Large intestine (tissue), 3 donors: ENCODE measurements around the gene VTCN1. TPM values are rescaled to one million over a fixed set of nuclear protein-coding genes. Genes with fewer than 3 reads are reported as not detected.

Experiments used
- DNase-seq, 2 donors: peaks; one replicate each; pipeline versions ENCODE4 v3.0.0 to v3.0.0-alpha.2; 2013
- H3K27ac ChIP-seq: one replicate; pipeline ENCODE4 v1.5.1; 2013; ENCODE audit warnings: low read length
- H3K27me3 ChIP-seq: 2 replicates; pipeline ENCODE4 v1.6.1; 2013; ENCODE audit warnings: low read length; ENCODE audit not compliant: control insufficient read depth, insufficient read depth
- H3K36me3 ChIP-seq: 2 replicates; pipeline ENCODE4 v1.6.1; 2013; ENCODE audit warnings: low read length; ENCODE audit not compliant: control insufficient read depth, insufficient read depth
- H3K4me1 ChIP-seq: one replicate; pipeline ENCODE4 v1.6.1; 2013; ENCODE audit warnings: low read length; ENCODE audit not compliant: control insufficient read depth, insufficient read depth
- H3K4me3 ChIP-seq: one replicate; pipeline ENCODE4 v1.5.1; 2013; ENCODE audit warnings: low read length
- H3K9me3 ChIP-seq: one replicate; pipeline ENCODE4 v1.6.1; 2013; ENCODE audit warnings: mild to moderate bottlenecking, low read depth, low read length, moderate library complexity; ENCODE audit not compliant: control insufficient read depth
- WGBS: methylation state at CpG from one replicate; pipeline ENCODE4 v1.1.5; 2013; ENCODE audit warnings: low lambda C conversion rate; ENCODE audit not compliant: insufficient coverage; 5-methylcytosine and 5-hydroxymethylcytosine counted together
- polyA plus RNA-seq: library from polyadenylated mRNA; unstranded; fragments of 120-200 nt; gene quantifications from one replicate; pipeline ENCODE4 v1.2.1, GENCODE V29; 2013

VTCN1 gene
- polyA plus RNA-seq, 1 donor: 0.04 TPM

DNA sequence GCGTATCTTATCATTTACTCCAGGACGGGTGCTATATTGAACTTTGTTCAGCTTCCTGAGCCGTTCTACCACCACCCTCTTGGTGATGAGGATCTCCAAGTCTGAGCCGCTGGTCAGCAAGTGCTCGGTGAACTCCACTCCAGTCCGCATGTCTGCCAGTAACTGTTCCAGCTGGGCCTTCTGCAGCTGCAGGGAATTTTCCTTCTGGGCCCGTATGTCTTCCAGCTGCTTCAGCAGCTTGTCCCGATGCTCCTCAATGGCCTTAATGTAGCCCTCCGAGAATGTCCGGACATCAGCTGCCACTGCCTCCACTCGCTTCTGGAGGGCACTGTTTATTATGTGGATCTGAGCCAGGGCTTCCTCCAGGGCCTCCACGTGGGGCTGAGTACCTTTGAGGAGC, 92.6 kb downstream of the VTCN1 start:
- 20% methylated on average over 1 of the region's 12 CpGs for WGBS
- Histone ChIP-seq H3K36me3 (peaks cover 7% of the 10 kb centered on the region), H3K27ac (no peak overlapping the region), H3K9me3 (no peaks in the 10 kb centered on the region), H3K4me3 (no peak overlapping the region), H3K27me3 (no peaks in the 10 kb centered on the region), H3K4me1 (peaks cover 10% of the 10 kb centered on the region)
- peak in 1 of 2 donors; percentile 34 for DNase-seq

DNA sequence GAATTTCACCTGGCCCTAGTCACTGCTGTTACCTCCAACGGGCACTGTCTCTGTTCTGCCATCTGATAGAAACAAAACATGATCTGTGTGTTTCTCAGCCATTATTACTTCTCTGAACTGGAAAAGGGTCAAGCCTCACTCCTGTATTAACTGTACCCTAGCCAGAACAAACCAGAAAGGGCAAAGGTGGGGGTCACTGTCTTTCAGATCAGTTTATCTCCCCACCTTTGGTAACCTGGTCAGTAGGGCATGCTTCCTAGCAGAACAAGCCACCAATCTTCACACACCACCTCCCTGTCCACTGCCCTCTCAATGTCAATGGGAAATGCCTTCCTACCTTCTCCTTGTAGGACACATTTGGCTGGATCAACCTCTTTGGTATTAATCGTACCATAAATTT, 93.0 kb downstream of the VTCN1 start:
- peaks cover 11% of the 10 kb centered on the region for H3K36me3 ChIP-seq
- DNase-seq: no peak
- H3K27me3 ChIP-seq: no peaks in the 10 kb centered on the region
- no peak overlapping the region for H3K4me3 ChIP-seq
- H3K27ac ChIP-seq: no peak overlapping the region
- H3K4me1 ChIP-seq: peaks cover 10% of the 10 kb centered on the region
- no peaks in the 10 kb centered on the region for H3K9me3 ChIP-seq
- WGBS: 55% methylated on average over 2 of the region's 2 CpGs

DNA sequence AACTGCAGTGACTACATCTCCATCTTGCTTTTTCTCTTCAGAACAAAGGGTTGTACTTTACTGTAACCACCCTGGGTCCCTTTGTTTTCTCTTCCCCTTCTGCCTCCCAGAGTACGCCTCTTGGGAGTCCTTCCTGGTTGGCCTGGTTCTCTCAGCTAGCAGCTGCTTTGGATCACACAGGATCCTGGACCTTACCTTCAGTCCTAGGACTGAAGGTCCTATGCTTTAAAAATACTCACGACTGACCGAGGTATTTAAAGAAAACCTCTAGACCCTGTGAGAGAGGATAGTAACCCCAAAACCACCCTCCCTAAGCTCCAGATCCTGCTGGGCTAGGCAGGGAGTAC, 94.0 kb downstream of the VTCN1 start:
- Histone ChIP-seq H3K9me3 (no peaks in the 10 kb centered on the region), H3K4me3 (no peak overlapping the region), H3K4me1 (peaks cover 6% of the 10 kb centered on the region), H3K27ac (no peak overlapping the region), H3K36me3 (peaks cover 17% of the 10 kb centered on the region), H3K27me3 (no peaks in the 10 kb centered on the region)
- WGBS: no CpG with 5 or more reads among the region's 3 CpGs
- DNase-seq: no peak

DNA sequence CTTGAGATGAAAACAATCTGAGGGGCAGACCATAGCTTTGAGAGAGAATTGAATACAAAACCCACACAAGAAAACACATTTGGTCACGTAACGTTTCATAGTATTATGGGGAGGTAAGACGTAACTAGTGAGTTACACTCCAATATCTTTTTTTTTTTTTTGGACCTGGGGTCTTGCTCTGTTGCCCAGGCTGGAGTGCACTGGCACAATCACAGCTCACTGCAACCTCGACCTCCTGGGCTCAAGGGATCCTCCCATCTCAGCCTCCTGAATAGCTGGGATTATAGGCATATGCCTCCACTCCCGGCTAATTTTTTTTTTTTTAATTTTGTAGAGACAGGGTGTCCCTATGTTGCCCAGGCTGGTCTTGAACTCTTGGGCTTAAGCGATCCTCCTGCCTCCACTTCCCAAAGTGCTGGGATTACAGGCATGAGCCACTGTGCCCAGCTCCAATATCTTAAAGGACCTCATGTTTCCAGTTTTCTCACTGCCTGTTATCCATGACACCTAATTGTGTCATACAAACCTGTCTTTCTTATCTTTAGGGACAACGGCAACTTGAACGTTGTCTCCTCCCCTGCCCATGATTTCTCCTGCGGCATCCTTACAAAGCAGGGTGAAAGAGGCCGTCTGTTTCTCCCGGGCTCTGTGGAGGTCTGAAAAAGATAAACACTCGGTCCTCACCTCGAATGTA, 94.5 kb downstream of the VTCN1 start:
- Histone ChIP-seq H3K27me3 (no peaks in the 10 kb centered on the region), H3K36me3 (peaks cover 17% of the 10 kb centered on the region), H3K27ac (no peak overlapping the region), H3K4me1 (peaks cover 6% of the 10 kb centered on the region), H3K9me3 (no peaks in the 10 kb centered on the region), H3K4me3 (no peak overlapping the region)
- DNase-seq: no peak
- 100% methylated on average over 2 of the region's 13 CpGs for WGBS

- Histone ChIP-seq H3K27ac (no peak overlapping the region), H3K4me1 (no peaks in the 10 kb centered on the region), H3K4me3 (no peak overlapping the region), H3K9me3 (no peaks in the 10 kb centered on the region), H3K27me3 (no peaks in the 10 kb centered on the region), H3K36me3 (peaks cover 19% of the 10 kb centered on the region)
- DNase-seq: no peak
- WGBS: no CpG with 5 or more reads among the region's 2 CpGs
Measured at GRCh38 chr1:117114877-117115276, 95.8 kb downstream of the VTCN1 start.

- Histone ChIP-seq H3K4me3 (no peak overlapping the region), H3K9me3 (no peaks in the 10 kb centered on the region), H3K4me1 (no peaks in the 10 kb centered on the region), H3K27me3 (no peaks in the 10 kb centered on the region), H3K36me3 (peaks cover 22% of the 10 kb centered on the region), H3K27ac (no peak overlapping the region)
- no peak for DNase-seq
- no CpG with 5 or more reads among the region's 11 CpGs for WGBS
Measured at GRCh38 chr1:117113199-117113598, 97.5 kb downstream of the VTCN1 start.

- H3K4me1 ChIP-seq: no peaks in the 10 kb centered on the region
- H3K27ac ChIP-seq: no peak overlapping the region
- no peaks in the 10 kb centered on the region for H3K9me3 ChIP-seq
- H3K4me3 ChIP-seq: no peak overlapping the region
- H3K36me3 ChIP-seq: peaks cover 22% of the 10 kb centered on the region
- WGBS: 100% methylated on average over 1 of the region's 7 CpGs
- DNase-seq: no peak
- H3K27me3 ChIP-seq: no peaks in the 10 kb centered on the region
Measured at GRCh38 chr1:117112047-117112717, 98.5 kb downstream of the VTCN1 start.

GRCh38 chr1:117110774-117111173, 100.0 kb downstream of the VTCN1 start:
- H3K27me3 ChIP-seq: no peaks in the 10 kb centered on the region
- peaks cover 24% of the 10 kb centered on the region for H3K36me3 ChIP-seq
- H3K27ac ChIP-seq: no peak overlapping the region
- no peak overlapping the region for H3K4me3 ChIP-seq
- H3K9me3 ChIP-seq: no peaks in the 10 kb centered on the region
- WGBS: no CpG with 5 or more reads among the region's 2 CpGs
- H3K4me1 ChIP-seq: peaks cover 4% of the 10 kb centered on the region
- no peak for DNase-seq

DNA sequence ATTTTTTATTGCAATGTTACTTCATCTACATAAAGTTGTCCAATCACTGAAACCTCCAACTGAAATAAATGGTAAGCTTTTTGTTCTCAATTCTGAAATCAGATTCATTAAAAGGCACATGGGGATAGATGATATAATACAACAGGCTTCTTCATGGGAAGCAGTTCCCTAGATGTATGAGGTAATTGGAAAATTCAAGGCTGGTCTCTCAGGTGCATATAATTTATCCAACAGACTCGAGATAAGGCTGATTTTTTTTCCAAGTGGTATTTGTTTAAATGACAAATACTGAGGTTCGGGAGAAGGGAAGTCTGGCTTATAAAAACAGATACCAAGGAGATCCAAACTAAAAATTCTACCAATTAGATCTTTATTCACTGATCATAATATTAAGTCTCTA, 103.4 kb downstream of the VTCN1 start:
- DNase-seq: no peak
- no CpG with 5 or more reads among the region's 2 CpGs for WGBS
- no peak overlapping the region for H3K27ac ChIP-seq
- no peaks in the 10 kb centered on the region for H3K9me3 ChIP-seq
- no peaks in the 10 kb centered on the region for H3K27me3 ChIP-seq
- H3K4me1 ChIP-seq: peaks cover 7% of the 10 kb centered on the region
- peaks cover 15% of the 10 kb centered on the region for H3K36me3 ChIP-seq
- no peak overlapping the region for H3K4me3 ChIP-seq

- Histone ChIP-seq H3K9me3 (no peaks in the 10 kb centered on the region), H3K4me3 (no peak overlapping the region), H3K4me1 (peaks cover 7% of the 10 kb centered on the region), H3K27me3 (no peaks in the 10 kb centered on the region), H3K36me3 (peaks cover 17% of the 10 kb centered on the region), H3K27ac (peak overlapping the region; percentile 6)
- DNase-seq: no peak
- WGBS: no CpG with 5 or more reads among the region's 2 CpGs
Measured at GRCh38 chr1:117106478-117106877, 104.2 kb downstream of the VTCN1 start.

- DNase-seq: peak; percentile 54 to 70
- H3K36me3 ChIP-seq: peaks cover 19% of the 10 kb centered on the region
- H3K27ac ChIP-seq: peak overlapping the region; percentile 36
- H3K4me1 ChIP-seq: peaks cover 7% of the 10 kb centered on the region
- H3K27me3 ChIP-seq: no peaks in the 10 kb centered on the region
- no peak overlapping the region for H3K4me3 ChIP-seq
- H3K9me3 ChIP-seq: no peaks in the 10 kb centered on the region
Measured at GRCh38 chr1:117105722-117106121, 105.0 kb downstream of the VTCN1 start.
